Heart left ventricle (tissue), 13 donors: ENCODE results near the gene ROBO1.

ENCODE experiments used
- POLR2A ChIP-seq, 2 donors: fragments of 450-650 bp; IDR thresholded peaks; one replicate each; pipeline ENCODE4 v1.6.1; 2017; ENCODE audit warnings: antibody characterized with exemption in 2 of 2, mild to moderate bottlenecking in 2 of 2, moderate library complexity in 2 of 2
- TF ChIP-seq, protein P1 (sequence below), 12 donors: fragments of 200-600 bp; sonication (generic) in 4 of 12; IDR thresholded peaks; one replicate each; pipeline versions ENCODE4 v1.5.0 to v1.8.0; 2018 to 2022; ENCODE audit warnings: antibody characterized with exemption in 12 of 12, mild to moderate bottlenecking in 5 of 12
- donor health status: ischemic (EF 13 %, LVEDD 7.1; RV severe dilation, severe dysfunction).
- donor health status: DM: no; HTN: yes; CAD: no.
- donor health status: DM: no; HTN: no; CAD: no.
- donor health status: ischemic (EF 25% LVEDD 6.9; RV normal size, moderate dysfunction).
- donor health status: ischemic (EF 25% LVEDD 5.7; RV mildly dilated, moderate dysfunction).
- donor health status: ischemic (EF 35%, LVEDD 5.7; RV mildly dilated, moderate dysfunction).
- donor health status: nonischemic (EF 11% LVEDD 7.7; RV severe dilation, severe dysfunction).
- donor health status: DM: yes; HTN: yes; CAD: no.
- donor health status: PGD.
- donor health status: ischemic (EF 29% LVEDD 5.4; RV normal size, mild dysfunction).
- donor health status: nonischemic (EF 23%, LVEDD 6.1; RV moderate dilation, normal function).

DNA sequence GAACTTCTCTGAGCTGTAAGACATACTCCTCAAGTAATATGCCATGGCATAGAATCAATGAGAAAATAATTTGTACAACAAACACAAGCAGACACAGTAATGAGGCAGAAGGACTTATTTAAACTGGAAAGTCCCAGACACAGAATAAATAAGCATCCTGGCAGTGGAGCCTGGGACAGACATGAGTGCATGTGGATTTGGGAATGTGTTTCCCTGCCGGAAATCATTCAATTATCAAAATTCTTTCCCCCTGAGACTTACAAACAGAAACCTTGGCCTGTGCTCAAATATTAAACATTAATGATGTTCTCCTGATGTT, 520.1 kb downstream of the ROBO1 start:
- TF ChIP-seq, protein P1, sequence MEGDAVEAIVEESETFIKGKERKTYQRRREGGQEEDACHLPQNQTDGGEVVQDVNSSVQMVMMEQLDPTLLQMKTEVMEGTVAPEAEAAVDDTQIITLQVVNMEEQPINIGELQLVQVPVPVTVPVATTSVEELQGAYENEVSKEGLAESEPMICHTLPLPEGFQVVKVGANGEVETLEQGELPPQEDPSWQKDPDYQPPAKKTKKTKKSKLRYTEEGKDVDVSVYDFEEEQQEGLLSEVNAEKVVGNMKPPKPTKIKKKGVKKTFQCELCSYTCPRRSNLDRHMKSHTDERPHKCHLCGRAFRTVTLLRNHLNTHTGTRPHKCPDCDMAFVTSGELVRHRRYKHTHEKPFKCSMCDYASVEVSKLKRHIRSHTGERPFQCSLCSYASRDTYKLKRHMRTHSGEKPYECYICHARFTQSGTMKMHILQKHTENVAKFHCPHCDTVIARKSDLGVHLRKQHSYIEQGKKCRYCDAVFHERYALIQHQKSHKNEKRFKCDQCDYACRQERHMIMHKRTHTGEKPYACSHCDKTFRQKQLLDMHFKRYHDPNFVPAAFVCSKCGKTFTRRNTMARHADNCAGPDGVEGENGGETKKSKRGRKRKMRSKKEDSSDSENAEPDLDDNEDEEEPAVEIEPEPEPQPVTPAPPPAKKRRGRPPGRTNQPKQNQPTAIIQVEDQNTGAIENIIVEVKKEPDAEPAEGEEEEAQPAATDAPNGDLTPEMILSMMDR (IDR thresholded peaks at IDR 0.05) = no peak
- no peak for TF ChIP-seq POLR2A (IDR thresholded peaks at IDR 0.05)
